Vagina (tissue), 2 donors: Measurements from ENCODE around the gene GRM7. TPM values are rescaled to one million over a fixed set of nuclear protein-coding genes. Genes with fewer than 3 reads are reported as not detected.

ENCODE experiments used
- DNase-seq, 2 donors: peaks; one replicate each; pipeline ENCODE4 v3.0.0-alpha.2; 2017; ENCODE audit errors: extremely low spot score in 2 of 2
- H3K27ac ChIP-seq: fragments of 200-600 bp; sonication (generic); one replicate; pipeline ENCODE4 v1.5.1; 2019
- H3K27me3 ChIP-seq: fragments of 200-600 bp; sonication (generic); one replicate; pipeline ENCODE4 v1.5.1; 2019
- H3K36me3 ChIP-seq, 2 donors: fragments of 200-600 bp; sonication (generic); one replicate each; pipeline ENCODE4 v1.5.1; 2017 to 2019
- H3K4me1 ChIP-seq: fragments of 200-600 bp; sonication (generic); one replicate; pipeline ENCODE4 v1.5.1; 2019
- H3K4me3 ChIP-seq, 2 donors: fragments of 200-600 bp; sonication (generic); 1 replicate in 1 of 2; 2 replicates in 1 of 2; pipeline ENCODE4 v1.5.1; 2016 to 2019
- H3K9me3 ChIP-seq: fragments of 200-600 bp; sonication (generic); one replicate; pipeline ENCODE4 v1.5.1; 2019
- CTCF ChIP-seq, 3 experiments: fragments of 450-650 bp in 2 of 3; fragments of 200-600 bp in 1 of 3; sonication (generic) in 1 of 3; IDR thresholded peaks; one replicate each; pipeline ENCODE4 v1.5.1; 2017 to 2019; ENCODE audit warnings: antibody characterized with exemption in 3 of 3, mild to moderate bottlenecking in 2 of 3, moderate library complexity in 2 of 3
- POLR2A ChIP-seq, 2 donors: fragments of 450-650 bp; IDR thresholded peaks; one replicate each; pipeline ENCODE4 v1.6.1; 2017; ENCODE audit warnings: antibody characterized with exemption in 2 of 2, mild to moderate bottlenecking in 2 of 2, moderate library complexity in 2 of 2
- POLR2AphosphoS5 ChIP-seq, 2 donors: sonication (generic); formaldehyde crosslinking; IDR thresholded peaks; one replicate each; pipeline ENCODE4 v1.9.0; 2017; ENCODE audit warnings: antibody characterized with exemption in 2 of 2, mild to moderate bottlenecking in 2 of 2, low read depth in 1 of 2; ENCODE audit not compliant: insufficient read depth in 1 of 2
- intact Hi-C: fragments of 100-400 bp; cut with DNase I; formaldehyde crosslinking; loops from one replicate; pipeline ENCODE4 v1.15.1; 2023
- total RNA-seq: library from RNA; depleted of rRNA; stranded (reverse); fragments of >200 nt; gene quantifications from one replicate; pipeline ENCODE4 v1.2.3, GENCODE V29; 2016

The GRM7 gene
- total RNA-seq, 1 donor from 2014 or later, result 2.0 TPM

DNA sequence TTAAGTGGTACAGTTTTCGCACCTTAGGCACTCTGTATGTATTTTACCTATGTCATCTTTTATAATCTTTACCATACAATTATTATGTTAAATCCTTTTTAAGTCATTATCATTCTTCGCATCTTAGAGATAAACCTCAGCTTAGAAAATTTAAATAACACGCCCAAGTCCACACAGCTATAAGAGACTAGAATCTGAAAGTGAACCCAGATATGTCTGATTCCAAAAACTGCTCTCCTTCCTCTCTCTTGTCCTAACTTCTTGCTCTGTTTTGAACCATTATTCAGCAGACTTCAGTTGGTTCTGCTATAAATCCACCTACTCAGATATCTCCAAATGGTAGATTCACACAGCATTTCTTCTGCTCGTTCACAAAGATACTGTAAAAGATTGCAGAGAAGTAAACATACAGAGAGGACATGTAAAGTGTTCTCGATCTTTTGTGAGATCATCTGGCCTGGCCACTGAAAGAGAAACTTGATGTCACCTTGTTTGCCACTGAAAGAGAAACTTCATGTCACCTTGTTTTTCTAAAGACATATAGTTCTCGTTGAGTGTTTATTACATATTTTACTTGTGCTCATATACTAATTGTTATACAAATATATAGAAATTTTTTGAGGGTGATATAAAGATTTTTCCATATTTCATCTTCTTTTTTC, 533.2 kb downstream of the GRM7 start:
- H3K4me3 ChIP-seq, result no peak overlapping the region
- intact Hi-C loops, result no loop called here
- no peaks in the 10 kb centered on the region for H3K4me1 ChIP-seq
- H3K27ac ChIP-seq, result no peak overlapping the region
- no peaks in the 10 kb centered on the region for H3K9me3 ChIP-seq
- no peak for DNase-seq
- no peaks in the 10 kb centered on the region for H3K27me3 ChIP-seq
- TF ChIP-seq CTCF (IDR thresholded peaks at IDR 0.05) (no peak), POLR2A (IDR thresholded peaks at IDR 0.05) (no peak), POLR2AphosphoS5 (IDR thresholded peaks at IDR 0.05; ENCODE audit: insufficient read depth in 1 of 2, low read depth in 1 of 2) (no peak)
- H3K36me3 ChIP-seq, result no peaks in the 10 kb centered on the region

DNA sequence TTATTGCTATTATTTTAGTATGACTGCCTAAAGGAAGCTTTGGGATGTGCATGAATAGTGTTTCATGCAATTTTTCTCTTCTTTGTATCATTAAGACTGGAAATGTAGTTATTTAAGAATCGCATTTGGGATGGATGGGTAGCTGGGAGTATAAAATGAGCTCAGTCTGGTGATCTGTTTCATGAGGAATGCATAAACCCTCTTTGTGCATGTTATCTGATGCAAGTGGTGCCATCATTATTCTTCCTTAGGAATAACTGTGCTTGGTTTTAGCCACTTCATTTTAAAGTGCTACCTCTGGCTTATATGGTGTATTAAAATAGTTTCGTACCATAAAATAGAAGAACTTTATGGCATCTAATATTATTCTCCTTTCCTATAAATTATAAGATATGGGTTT, 535.6 kb downstream of the GRM7 start:
- Histone ChIP-seq H3K27ac (no peak overlapping the region), H3K9me3 (no peaks in the 10 kb centered on the region), H3K27me3 (no peaks in the 10 kb centered on the region), H3K36me3 (no peaks in the 10 kb centered on the region), H3K4me1 (no peaks in the 10 kb centered on the region), H3K4me3 (no peak overlapping the region)
- TF ChIP-seq POLR2AphosphoS5 (IDR thresholded peaks at IDR 0.05; ENCODE audit: insufficient read depth in 1 of 2, low read depth in 1 of 2), result no peak
- TF ChIP-seq POLR2A (IDR thresholded peaks at IDR 0.05), result no peak
- no peak for TF ChIP-seq CTCF (IDR thresholded peaks at IDR 0.05)
- DNase-seq, result no peak
- intact Hi-C loops, result no loop called here

- Histone ChIP-seq H3K9me3 (no peaks in the 10 kb centered on the region), H3K4me3 (no peak overlapping the region), H3K27ac (no peak overlapping the region), H3K36me3 (no peaks in the 10 kb centered on the region), H3K4me1 (no peaks in the 10 kb centered on the region), H3K27me3 (no peaks in the 10 kb centered on the region)
- no peak for DNase-seq
- TF ChIP-seq POLR2AphosphoS5 (IDR thresholded peaks at IDR 0.05; ENCODE audit: insufficient read depth in 1 of 2, low read depth in 1 of 2) (no peak), CTCF (IDR thresholded peaks at IDR 0.05) (no peak), POLR2A (IDR thresholded peaks at IDR 0.05) (no peak)
- intact Hi-C loops, result no loop called here
Observed at GRCh38 chr3:7397097-7397496, 536.2 kb downstream of the GRM7 start.

DNA sequence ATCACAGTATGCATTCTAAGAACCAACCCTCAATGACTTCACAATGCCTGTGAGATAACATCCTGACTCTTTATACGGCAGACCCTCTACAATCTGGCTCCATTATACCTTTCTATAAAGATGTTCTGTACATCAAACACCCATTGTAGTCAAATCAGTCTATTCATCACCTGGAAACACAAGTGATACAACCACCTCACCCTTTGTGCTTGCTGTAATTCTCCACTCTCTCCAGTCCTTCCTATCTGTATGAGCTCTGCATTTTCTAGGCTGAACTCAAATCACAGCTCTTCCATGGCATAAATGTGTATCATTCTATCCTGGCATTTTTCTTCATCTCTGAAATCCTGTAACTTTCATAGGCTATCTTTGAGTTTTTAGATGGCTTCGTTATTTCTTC, 539.4 kb downstream of the GRM7 start:
- TF ChIP-seq POLR2AphosphoS5 (IDR thresholded peaks at IDR 0.05; ENCODE audit: insufficient read depth in 1 of 2, low read depth in 1 of 2) (no peak), POLR2A (IDR thresholded peaks at IDR 0.05) (no peak), CTCF (IDR thresholded peaks at IDR 0.05) (no peak)
- Histone ChIP-seq H3K4me3 (no peak overlapping the region), H3K9me3 (no peaks in the 10 kb centered on the region), H3K27ac (no peak overlapping the region), H3K27me3 (no peaks in the 10 kb centered on the region), H3K36me3 (no peaks in the 10 kb centered on the region), H3K4me1 (no peaks in the 10 kb centered on the region)
- intact Hi-C loops, result no loop called here
- no peak for DNase-seq

- Histone ChIP-seq H3K36me3 (no peaks in the 10 kb centered on the region), H3K27me3 (no peaks in the 10 kb centered on the region), H3K9me3 (no peaks in the 10 kb centered on the region), H3K27ac (no peak overlapping the region), H3K4me1 (no peaks in the 10 kb centered on the region), H3K4me3 (no peak overlapping the region)
- no peak for DNase-seq
- TF ChIP-seq CTCF (IDR thresholded peaks at IDR 0.05), result no peak
- TF ChIP-seq POLR2A (IDR thresholded peaks at IDR 0.05), result no peak
- TF ChIP-seq POLR2AphosphoS5 (IDR thresholded peaks at IDR 0.05; ENCODE audit: insufficient read depth in 1 of 2, low read depth in 1 of 2), result no peak
- intact Hi-C loops, result no loop called here
Observed at GRCh38 chr3:7401418-7401817, 540.5 kb downstream of the GRM7 start.
